PC-3 (cell line): ENCODE measurements around the gene NEK11.

Source experiments
- EZH2 ChIP-seq: fragments of 300-600 bp; sonication (generic); IDR thresholded peaks from one replicate; pipeline ENCODE4 v1.6.1; 2017; ENCODE audit warnings: antibody characterized with exemption, mild to moderate bottlenecking, low read length; ENCODE audit not compliant: unreplicated experiment
- EZH2phosphoT487 ChIP-seq: fragments of 300-600 bp; sonication (generic); IDR thresholded peaks from 2 replicates; pipeline ENCODE4 v1.6.1; 2018; ENCODE audit warnings: mild to moderate bottlenecking, antibody characterized with exemption, low read length, borderline replicate concordance

DNA sequence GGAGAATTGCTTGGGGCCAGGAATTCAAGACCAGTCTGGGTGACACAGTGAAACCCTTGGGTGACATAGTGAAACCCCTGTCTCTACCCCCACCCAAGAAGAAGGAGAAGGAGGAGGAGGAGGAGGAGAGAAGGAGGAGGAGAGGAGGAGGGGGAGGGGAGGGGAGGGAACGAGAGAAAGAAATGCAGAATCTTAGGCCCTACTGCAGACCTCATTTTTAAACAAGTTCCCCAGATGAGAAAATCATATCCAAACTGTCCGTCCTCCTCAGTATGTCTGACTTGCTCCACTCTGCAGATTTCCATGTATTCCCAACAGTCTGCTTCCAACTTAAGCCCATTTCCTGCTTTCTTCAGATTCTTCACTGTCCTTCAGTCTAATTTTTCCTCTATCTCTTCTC, 291.0 kb downstream of the NEK11 start:
- TF ChIP-seq EZH2phosphoT487 (no peak), EZH2 (no peak)
